ENCODE results near the gene FAM110A. TPM values are rescaled to one million over a fixed set of nuclear protein-coding genes. Genes with fewer than 3 reads are reported as not detected.

Gene FAM110A
- total and polyA plus RNA-seq, 9 of the 15 experiments (the other 6 are each of a cell fraction or from before 2014, with no cell fraction given) = 0.73 to 15.5 (median 3.6) TPM

DNA sequence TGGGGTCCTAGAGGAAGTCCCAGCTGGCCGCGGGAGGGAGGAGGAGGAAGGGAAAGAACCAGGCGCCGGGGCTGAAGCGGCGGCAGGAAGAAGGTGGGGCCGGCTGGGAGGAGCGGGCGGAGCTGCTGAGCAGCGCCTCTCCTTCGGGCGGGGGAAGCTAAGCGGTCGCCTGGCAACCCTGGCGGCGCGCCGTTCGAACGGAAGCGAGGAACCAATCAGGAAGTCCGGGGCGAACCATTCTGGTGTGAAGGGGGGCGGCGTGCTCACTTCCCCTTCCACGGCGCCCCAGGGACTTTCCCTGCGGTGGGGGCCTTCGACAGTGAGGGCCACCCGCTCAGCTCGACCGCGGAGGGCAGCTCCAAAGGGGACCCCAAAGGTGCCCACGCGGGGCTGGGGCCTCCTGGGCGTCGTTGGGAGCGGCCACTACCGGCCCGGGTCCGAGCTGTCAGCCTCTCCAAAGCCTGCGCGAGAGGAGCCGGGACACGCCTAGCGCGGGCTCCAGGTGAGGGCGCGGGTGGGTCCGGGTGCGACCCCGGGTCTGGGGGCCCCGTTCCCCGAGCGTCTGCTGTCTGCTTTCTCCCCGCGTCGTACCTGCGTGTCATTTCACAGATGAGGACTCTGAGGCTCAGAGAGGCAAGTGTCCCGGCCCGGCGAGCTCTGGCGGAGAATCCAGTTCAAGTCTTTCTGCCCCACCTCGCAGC lies at the start of gene FAM110A (continued):
- TF ChIP-seq, protein P1, sequence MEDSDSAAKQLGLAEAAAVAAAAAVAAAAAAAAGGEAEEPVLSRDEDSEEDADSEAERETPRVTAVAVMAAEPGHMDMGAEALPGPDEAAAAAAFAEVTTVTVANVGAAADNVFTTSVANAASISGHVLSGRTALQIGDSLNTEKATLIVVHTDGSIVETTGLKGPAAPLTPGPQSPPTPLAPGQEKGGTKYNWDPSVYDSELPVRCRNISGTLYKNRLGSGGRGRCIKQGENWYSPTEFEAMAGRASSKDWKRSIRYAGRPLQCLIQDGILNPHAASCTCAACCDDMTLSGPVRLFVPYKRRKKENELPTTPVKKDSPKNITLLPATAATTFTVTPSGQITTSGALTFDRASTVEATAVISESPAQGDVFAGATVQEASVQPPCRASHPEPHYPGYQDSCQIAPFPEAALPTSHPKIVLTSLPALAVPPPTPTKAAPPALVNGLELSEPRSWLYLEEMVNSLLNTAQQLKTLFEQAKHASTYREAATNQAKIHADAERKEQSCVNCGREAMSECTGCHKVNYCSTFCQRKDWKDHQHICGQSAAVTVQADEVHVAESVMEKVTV (CRISPR knock-in tag; IDR thresholded peaks at IDR 0.05) = no peak
- no peak for TF ChIP-seq SOX6 (IDR thresholded peaks at IDR 0.05)
- TF ChIP-seq, protein P2, sequence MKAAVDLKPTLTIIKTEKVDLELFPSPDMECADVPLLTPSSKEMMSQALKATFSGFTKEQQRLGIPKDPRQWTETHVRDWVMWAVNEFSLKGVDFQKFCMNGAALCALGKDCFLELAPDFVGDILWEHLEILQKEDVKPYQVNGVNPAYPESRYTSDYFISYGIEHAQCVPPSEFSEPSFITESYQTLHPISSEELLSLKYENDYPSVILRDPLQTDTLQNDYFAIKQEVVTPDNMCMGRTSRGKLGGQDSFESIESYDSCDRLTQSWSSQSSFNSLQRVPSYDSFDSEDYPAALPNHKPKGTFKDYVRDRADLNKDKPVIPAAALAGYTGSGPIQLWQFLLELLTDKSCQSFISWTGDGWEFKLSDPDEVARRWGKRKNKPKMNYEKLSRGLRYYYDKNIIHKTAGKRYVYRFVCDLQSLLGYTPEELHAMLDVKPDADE (conservative IDR thresholded peaks at IDR 0.05; ENCODE audit: control insufficient read depth, low read depth, low read length) = no peak
- peak; percentile 64; the same call in 1 of the 2 replicates for TF ChIP-seq SNIP1 (IDR thresholded peaks at IDR 0.05; ENCODE audit: low read depth)
- TF ChIP-seq ETV5 (CRISPR knock-in tag; IDR thresholded peaks at IDR 0.05; ENCODE audit: low read depth) = peak; percentile 78
- peak; percentile 32 for TF ChIP-seq U2AF1 (optimal IDR thresholded peaks at IDR 0.05; ENCODE audit: low read depth, low read length)
- peak; percentile 54; the same call in 1 of the 2 replicates for TF ChIP-seq SUPT5H (IDR thresholded peaks at IDR 0.05)
- no peak for TF ChIP-seq ETS2 (tag; IDR thresholded peaks at IDR 0.05; ENCODE audit: borderline replicate concordance, poor library complexity, severe bottlenecking)
- TF ChIP-seq MECOM (CRISPR knock-in tag; IDR thresholded peaks at IDR 0.05) = no peak
- no peak for TF ChIP-seq ZNF384 (IDR thresholded peaks at IDR 0.05; ENCODE audit: low read depth, low read length)
- no peak for TF ChIP-seq SP2 (IDR thresholded peaks at IDR 0.05; ENCODE audit: extremely low read depth, low read depth, low read length, poor library complexity, severe bottlenecking)
- TF ChIP-seq, protein P3, sequence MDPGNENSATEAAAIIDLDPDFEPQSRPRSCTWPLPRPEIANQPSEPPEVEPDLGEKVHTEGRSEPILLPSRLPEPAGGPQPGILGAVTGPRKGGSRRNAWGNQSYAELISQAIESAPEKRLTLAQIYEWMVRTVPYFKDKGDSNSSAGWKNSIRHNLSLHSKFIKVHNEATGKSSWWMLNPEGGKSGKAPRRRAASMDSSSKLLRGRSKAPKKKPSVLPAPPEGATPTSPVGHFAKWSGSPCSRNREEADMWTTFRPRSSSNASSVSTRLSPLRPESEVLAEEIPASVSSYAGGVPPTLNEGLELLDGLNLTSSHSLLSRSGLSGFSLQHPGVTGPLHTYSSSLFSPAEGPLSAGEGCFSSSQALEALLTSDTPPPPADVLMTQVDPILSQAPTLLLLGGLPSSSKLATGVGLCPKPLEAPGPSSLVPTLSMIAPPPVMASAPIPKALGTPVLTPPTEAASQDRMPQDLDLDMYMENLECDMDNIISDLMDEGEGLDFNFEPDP (CRISPR knock-in tag; IDR thresholded peaks at IDR 0.05) = no peak
- TF ChIP-seq RB1 (IDR thresholded peaks at IDR 0.05; ENCODE audit: low read depth) = peak; percentile 62
- no peak for TF ChIP-seq ZNF347 (CRISPR knock-in tag; IDR thresholded peaks at IDR 0.05; ENCODE audit: low read depth)
- TF ChIP-seq BHLHE40 (IDR thresholded peaks at IDR 0.05; ENCODE audit: low read length) = peak; percentile 87
- TF ChIP-seq ZNF551 (CRISPR knock-in tag; IDR thresholded peaks at IDR 0.05) = no peak
- TF ChIP-seq, protein P4, sequence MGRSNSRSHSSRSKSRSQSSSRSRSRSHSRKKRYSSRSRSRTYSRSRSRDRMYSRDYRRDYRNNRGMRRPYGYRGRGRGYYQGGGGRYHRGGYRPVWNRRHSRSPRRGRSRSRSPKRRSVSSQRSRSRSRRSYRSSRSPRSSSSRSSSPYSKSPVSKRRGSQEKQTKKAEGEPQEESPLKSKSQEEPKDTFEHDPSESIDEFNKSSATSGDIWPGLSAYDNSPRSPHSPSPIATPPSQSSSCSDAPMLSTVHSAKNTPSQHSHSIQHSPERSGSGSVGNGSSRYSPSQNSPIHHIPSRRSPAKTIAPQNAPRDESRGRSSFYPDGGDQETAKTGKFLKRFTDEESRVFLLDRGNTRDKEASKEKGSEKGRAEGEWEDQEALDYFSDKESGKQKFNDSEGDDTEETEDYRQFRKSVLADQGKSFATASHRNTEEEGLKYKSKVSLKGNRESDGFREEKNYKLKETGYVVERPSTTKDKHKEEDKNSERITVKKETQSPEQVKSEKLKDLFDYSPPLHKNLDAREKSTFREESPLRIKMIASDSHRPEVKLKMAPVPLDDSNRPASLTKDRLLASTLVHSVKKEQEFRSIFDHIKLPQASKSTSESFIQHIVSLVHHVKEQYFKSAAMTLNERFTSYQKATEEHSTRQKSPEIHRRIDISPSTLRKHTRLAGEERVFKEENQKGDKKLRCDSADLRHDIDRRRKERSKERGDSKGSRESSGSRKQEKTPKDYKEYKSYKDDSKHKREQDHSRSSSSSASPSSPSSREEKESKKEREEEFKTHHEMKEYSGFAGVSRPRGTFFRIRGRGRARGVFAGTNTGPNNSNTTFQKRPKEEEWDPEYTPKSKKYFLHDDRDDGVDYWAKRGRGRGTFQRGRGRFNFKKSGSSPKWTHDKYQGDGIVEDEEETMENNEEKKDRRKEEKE (IDR thresholded peaks at IDR 0.05; ENCODE audit: borderline replicate concordance in 1 of 2, control insufficient read depth in 1 of 2, low read depth in 2 of 2, low read length in 1 of 2) = peak in 1 of 2 experiments; percentile 91; a peak in 2 of 4 replicates
- TF ChIP-seq NFATC3 (IDR thresholded peaks at IDR 0.05) = peak; percentile 70; the same call in 1 of the 2 replicates
- TF ChIP-seq, protein P5, sequence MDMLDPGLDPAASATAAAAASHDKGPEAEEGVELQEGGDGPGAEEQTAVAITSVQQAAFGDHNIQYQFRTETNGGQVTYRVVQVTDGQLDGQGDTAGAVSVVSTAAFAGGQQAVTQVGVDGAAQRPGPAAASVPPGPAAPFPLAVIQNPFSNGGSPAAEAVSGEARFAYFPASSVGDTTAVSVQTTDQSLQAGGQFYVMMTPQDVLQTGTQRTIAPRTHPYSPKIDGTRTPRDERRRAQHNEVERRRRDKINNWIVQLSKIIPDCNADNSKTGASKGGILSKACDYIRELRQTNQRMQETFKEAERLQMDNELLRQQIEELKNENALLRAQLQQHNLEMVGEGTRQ (CRISPR knock-in tag; IDR thresholded peaks at IDR 0.05) = no peak
